Esophagus squamous epithelium (tissue), 5 donors: Measurements from ENCODE around the gene NCK1. TPM values are rescaled to one million over a fixed set of nuclear protein-coding genes. Genes with fewer than 3 reads are reported as not detected.
A peak's percentile ranks its signal among the peaks of the same experiment; 100 is the strongest.

ENCODE experiments used
- DNase-seq: peaks from one replicate; lab custom pipeline; 2025; lab: John Stamatoyannopoulos, UW
- H3K27ac ChIP-seq, 4 donors: fragments of 200-600 bp; sonication (generic); one replicate each; pipeline ENCODE4 v1.5.1; 2016 to 2019; ENCODE audit warnings: mild to moderate bottlenecking in 1 of 4
- H3K27me3 ChIP-seq, 4 donors: fragments of 200-600 bp; sonication (generic); 1 replicate in 3 of 4; 2 replicates in 1 of 4; pipeline versions ENCODE4 v1.5.1 to v1.6.0; 2017 to 2021; ENCODE audit warnings: antibody characterized with exemption in 1 of 4
- H3K36me3 ChIP-seq, 3 donors: fragments of 200-600 bp; sonication (generic); one replicate each; pipeline ENCODE4 v1.5.1; 2016 to 2019
- H3K4me1 ChIP-seq, 3 donors: fragments of 200-600 bp; sonication (generic); one replicate each; pipeline ENCODE4 v1.5.1; 2017 to 2019
- H3K4me3 ChIP-seq, 4 donors: fragments of 200-600 bp; sonication (generic); 1 replicate in 3 of 4; 2 replicates in 1 of 4; pipeline ENCODE4 v1.5.1; 2016 to 2019; ENCODE audit warnings: mild to moderate bottlenecking in 2 of 4, moderate library complexity in 1 of 4
- H3K9me3 ChIP-seq, 3 donors: fragments of 200-600 bp; sonication (generic); one replicate each; pipeline ENCODE4 v1.5.1; 2016 to 2019
- CTCF ChIP-seq, 6 experiments: fragments of 450-650 bp in 4 of 6; fragments of 200-600 bp in 2 of 6; sonication (generic) in 2 of 6; IDR thresholded peaks; one replicate each; pipeline ENCODE4 v1.5.1; 2016 to 2019; ENCODE audit warnings: antibody characterized with exemption in 6 of 6, mild to moderate bottlenecking in 4 of 6, moderate library complexity in 4 of 6
- POLR2A ChIP-seq, 4 donors: fragments of 450-650 bp; IDR thresholded peaks; one replicate each; pipeline ENCODE4 v1.6.1; 2017; ENCODE audit warnings: antibody characterized with exemption in 4 of 4, mild to moderate bottlenecking in 4 of 4, moderate library complexity in 3 of 4
- WGBS, 2 donors: methylation state at CpG; one replicate each; pipeline ENCODE4 v1.1.5; 2018; 5-methylcytosine and 5-hydroxymethylcytosine counted together
- intact Hi-C: fragments of 100-400 bp; cut with DNase I; formaldehyde crosslinking; loops from one replicate; pipeline ENCODE4 v1.15.0; 2022
- total RNA-seq, 4 donors: library from RNA; depleted of rRNA; stranded (reverse); fragments of >200 nt; gene quantifications; one replicate each; pipeline ENCODE4 v1.1.0, GENCODE V29; 2016
- donor health status: DM: yes; HTN: yes; CAD: no.

NCK1 gene
- total RNA-seq, 4 donors from 2014 or later = 35.6 to 66.1 (median 57.3) TPM

GRCh38 chr3:136819392-136819730 lies 42.6 kb upstream of the NCK1 start:
- H3K36me3 ChIP-seq = no peaks in the 10 kb centered on the region
- WGBS, 2 donors = 0% methylated on average over 5 to 13 of the region's 21 CpGs
- H3K9me3 ChIP-seq = peaks cover 0 to 5% (median 0%) of the 10 kb centered on the region in 3 donors
- TF ChIP-seq POLR2A (IDR thresholded peaks at IDR 0.05) = no peak
- TF ChIP-seq CTCF (IDR thresholded peaks at IDR 0.05) = no peak
- intact Hi-C loops = no loop called here
- DNase-seq = no peak
- peak overlapping the region; percentile 54 to 87 (median 70) for H3K4me3 ChIP-seq
- H3K4me1 ChIP-seq = peaks cover 0 to 33% (median 9%) of the 10 kb centered on the region in 3 donors
- peak overlapping the region; percentile 69 to 90 (median 87) for H3K27ac ChIP-seq
- peaks cover 0 to 16% (median 0%) of the 10 kb centered on the region in 4 donors for H3K27me3 ChIP-seq

GRCh38 chr3:136819731-136820679 lies 42.0 kb upstream of the NCK1 start:
- H3K4me1 ChIP-seq = peaks cover 0 to 33% (median 9%) of the 10 kb centered on the region in 3 donors
- H3K27ac ChIP-seq = peak overlapping the region; percentile 69 to 90 (median 87)
- 7 to 11% methylated on average over 15 to 19 of the region's 51 CpGs for WGBS, 2 donors
- H3K27me3 ChIP-seq = peaks cover 0 to 16% (median 0%) of the 10 kb centered on the region in 4 donors
- no peaks in the 10 kb centered on the region for H3K36me3 ChIP-seq
- H3K4me3 ChIP-seq = peak overlapping the region; percentile 54 to 87 (median 70)
- peaks cover 0 to 5% (median 0%) of the 10 kb centered on the region in 3 donors for H3K9me3 ChIP-seq
- intact Hi-C loops = no loop called here
- no peak for DNase-seq
- TF ChIP-seq POLR2A (IDR thresholded peaks at IDR 0.05) = no peak

- intact Hi-C loops = no loop called here
- Histone ChIP-seq H3K27ac (no peak overlapping the region), H3K27me3 (no peaks in the 10 kb centered on the region), H3K4me1 (peaks cover 0 to 18% (median 3%) of the 10 kb centered on the region in 3 donors), H3K36me3 (no peaks in the 10 kb centered on the region), H3K9me3 (no peaks in the 10 kb centered on the region), H3K4me3 (no peak overlapping the region)
- no peak for TF ChIP-seq POLR2A (IDR thresholded peaks at IDR 0.05)
- no peak for TF ChIP-seq CTCF (IDR thresholded peaks at IDR 0.05)
- WGBS, 2 donors = 43 to 71% methylated on average over 1 of the region's 1 CpG
- no peak for DNase-seq
These were observed 30.5 kb upstream of the NCK1 start for GRCh38 chr3:136831461-136831860.

- no peak for TF ChIP-seq CTCF (IDR thresholded peaks at IDR 0.05)
- no peak for TF ChIP-seq POLR2A (IDR thresholded peaks at IDR 0.05)
- no peaks in the 10 kb centered on the region for H3K36me3 ChIP-seq
- H3K4me3 ChIP-seq = no peak overlapping the region
- H3K27me3 ChIP-seq = no peaks in the 10 kb centered on the region
- no peaks in the 10 kb centered on the region for H3K9me3 ChIP-seq
- H3K27ac ChIP-seq = peak overlapping the region in 1 of 4 donors; percentile 14
- 74 to 100% methylated on average over 1 of the region's 1 CpG for WGBS, 2 donors
- H3K4me1 ChIP-seq = peaks cover 0 to 39% (median 8%) of the 10 kb centered on the region in 3 donors
- no peak for DNase-seq
- intact Hi-C loops = no loop called here
These were observed 26.8 kb upstream of the NCK1 start for GRCh38 chr3:136835089-136835812.

GRCh38 chr3:136835813-136836510 lies 26.0 kb upstream of the NCK1 start:
- WGBS, 2 donors = 38 to 47% methylated on average over 2 of the region's 3 CpGs
- intact Hi-C loops = no loop called here

More at GRCh38 chr3:136835813-136836510, 26.0 kb upstream of the NCK1 start:
- H3K27me3 ChIP-seq = no peaks in the 10 kb centered on the region
- peak overlapping the region in 3 of 4 donors; percentile 4 to 25 (median 14) for H3K27ac ChIP-seq
- no peaks in the 10 kb centered on the region for H3K9me3 ChIP-seq
- no peak for TF ChIP-seq CTCF (IDR thresholded peaks at IDR 0.05)
- TF ChIP-seq POLR2A (IDR thresholded peaks at IDR 0.05) = no peak
- no peak overlapping the region for H3K4me3 ChIP-seq
- peaks cover 0 to 39% (median 8%) of the 10 kb centered on the region in 3 donors for H3K4me1 ChIP-seq
- DNase-seq = no peak
- H3K36me3 ChIP-seq = no peaks in the 10 kb centered on the region
